Brain microvascular endothelial cell (primary cell): Measurements from ENCODE around the gene ZNF70.

Experiments
- DNase-seq: peaks from one replicate; pipeline ENCODE4 v3.0.0-alpha.2; 2020
- H3K27ac ChIP-seq: fragments of 250-450 bp; sonication (Bioruptor Pico); 2 replicates; pipeline ENCODE4 v1.5.1; 2020; ENCODE audit warnings: mild to moderate bottlenecking, moderate library complexity
- H3K27me3 ChIP-seq: fragments of 250-450 bp; sonication (Bioruptor Pico); replicated peaks from 2 replicates; pipeline ENCODE4 v1.5.1; 2020; ENCODE audit warnings: mild to moderate bottlenecking
- H3K36me3 ChIP-seq: fragments of 250-450 bp; sonication (Bioruptor Pico); replicated peaks from 2 replicates; pipeline ENCODE4 v1.5.1; 2020; ENCODE audit warnings: mild to moderate bottlenecking
- H3K4me3 ChIP-seq: 2 replicates; pipeline ENCODE4 v1.5.1; 2011; ENCODE audit warnings: low read depth, mild to moderate bottlenecking, control low read depth, low read length, moderate library complexity
- CTCF ChIP-seq: IDR thresholded peaks from 2 replicates; pipeline ENCODE4 v1.5.1; 2011; ENCODE audit warnings: low read depth, mild to moderate bottlenecking, moderate library complexity, low read length, control low read depth, inconsistent platforms; ENCODE audit errors: missing control alignments
- in situ Hi-C: cut with HindIII; loops from 2 replicates; pipeline ENCODE4 v1.10.0; 2017; ENCODE audit warnings: low sequenced_read_pairs, low pct_ligation_motif_present

Gene ZNF70

GRCh38 chr22:23777776-23778576, 27.1 kb upstream of the ZNF70 start:
- Histone ChIP-seq H3K27me3 (no peaks in the 10 kb centered on the region), H3K4me3 (no peak overlapping the region), H3K36me3 (no peaks in the 10 kb centered on the region), H3K27ac (no peak overlapping the region)
- in situ Hi-C loops: no loop called here
- DNase-seq: no peak
- no peak for TF ChIP-seq CTCF

GRCh38 chr22:23775779-23776375, 25.0 kb upstream of the ZNF70 start:
- Histone ChIP-seq H3K4me3 (no peak overlapping the region), H3K27ac (no peak overlapping the region), H3K36me3 (no peaks in the 10 kb centered on the region), H3K27me3 (no peaks in the 10 kb centered on the region)
- in situ Hi-C loops: no loop called here
- no peak for TF ChIP-seq CTCF
- no peak for DNase-seq

- in situ Hi-C loops: no loop called here
- peak; percentile 27 for DNase-seq
These were observed 24.1 kb upstream of the ZNF70 start for GRCh38 chr22:23774922-23775436.

GRCh38 chr22:23774114-23774921, 23.4 kb upstream of the ZNF70 start:
- Histone ChIP-seq H3K36me3 (no peaks in the 10 kb centered on the region), H3K4me3 (no peak overlapping the region), H3K27ac (no peak overlapping the region), H3K27me3 (no peaks in the 10 kb centered on the region)
- DNase-seq: no peak
- no peak for TF ChIP-seq CTCF
- in situ Hi-C loops: no loop called here

More at GRCh38 chr22:23774922-23775436, 24.1 kb upstream of the ZNF70 start:
- Histone ChIP-seq H3K27me3 (no peaks in the 10 kb centered on the region), H3K36me3 (no peaks in the 10 kb centered on the region), H3K27ac (no peak overlapping the region), H3K4me3 (no peak overlapping the region)
- TF ChIP-seq CTCF: no peak

- no peak overlapping the region for H3K4me3 ChIP-seq
- in situ Hi-C loops: no loop called here
- DNase-seq: no peak
These were observed 22.7 kb upstream of the ZNF70 start for GRCh38 chr22:23773483-23774113.

More at GRCh38 chr22:23773483-23774113, 22.7 kb upstream of the ZNF70 start:
- Histone ChIP-seq H3K27me3 (no peaks in the 10 kb centered on the region), H3K36me3 (no peaks in the 10 kb centered on the region), H3K27ac (no peak overlapping the region)
- TF ChIP-seq CTCF: no peak
